ENCODE results near the gene DNAJC8. TPM values are rescaled to one million over a fixed set of nuclear protein-coding genes. Genes with fewer than 3 reads are reported as not detected.

The DNAJC8 gene
- total RNA-seq, 4 donors from 2014 or later = 48.3 to 72.2 (median 64.1) TPM

DNA sequence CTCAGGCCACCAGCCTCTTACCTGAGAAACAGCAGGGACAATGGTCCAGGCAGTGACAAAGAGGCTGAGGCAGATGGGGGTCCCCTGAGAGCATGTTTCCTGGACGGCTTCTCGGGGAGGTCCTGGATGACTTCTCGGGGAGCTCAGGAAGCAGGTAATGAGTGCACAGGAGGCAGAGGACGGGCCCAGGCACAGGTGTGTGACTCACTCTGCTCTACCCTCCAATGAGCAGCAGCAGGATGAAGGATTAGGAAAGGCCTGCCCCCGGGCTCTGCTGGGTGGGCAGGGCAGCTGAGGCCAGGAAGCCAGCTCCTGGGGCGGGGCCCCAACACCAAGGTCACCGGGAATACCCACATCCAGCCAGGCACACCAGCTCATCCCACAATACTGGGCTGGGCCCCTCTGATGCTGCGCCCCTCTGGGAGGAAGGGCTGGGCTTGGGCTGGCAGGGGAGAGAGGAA is 39.1 kb downstream of the DNAJC8 start:
- DNase-seq (ENCODE audit: low spot score) (no peak), ATAC-seq (ENCODE audit: low FRiP score) (peak; percentile 46)
- TF ChIP-seq, protein P1, sequence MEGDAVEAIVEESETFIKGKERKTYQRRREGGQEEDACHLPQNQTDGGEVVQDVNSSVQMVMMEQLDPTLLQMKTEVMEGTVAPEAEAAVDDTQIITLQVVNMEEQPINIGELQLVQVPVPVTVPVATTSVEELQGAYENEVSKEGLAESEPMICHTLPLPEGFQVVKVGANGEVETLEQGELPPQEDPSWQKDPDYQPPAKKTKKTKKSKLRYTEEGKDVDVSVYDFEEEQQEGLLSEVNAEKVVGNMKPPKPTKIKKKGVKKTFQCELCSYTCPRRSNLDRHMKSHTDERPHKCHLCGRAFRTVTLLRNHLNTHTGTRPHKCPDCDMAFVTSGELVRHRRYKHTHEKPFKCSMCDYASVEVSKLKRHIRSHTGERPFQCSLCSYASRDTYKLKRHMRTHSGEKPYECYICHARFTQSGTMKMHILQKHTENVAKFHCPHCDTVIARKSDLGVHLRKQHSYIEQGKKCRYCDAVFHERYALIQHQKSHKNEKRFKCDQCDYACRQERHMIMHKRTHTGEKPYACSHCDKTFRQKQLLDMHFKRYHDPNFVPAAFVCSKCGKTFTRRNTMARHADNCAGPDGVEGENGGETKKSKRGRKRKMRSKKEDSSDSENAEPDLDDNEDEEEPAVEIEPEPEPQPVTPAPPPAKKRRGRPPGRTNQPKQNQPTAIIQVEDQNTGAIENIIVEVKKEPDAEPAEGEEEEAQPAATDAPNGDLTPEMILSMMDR (IDR thresholded peaks at IDR 0.05) = no peak

DNA sequence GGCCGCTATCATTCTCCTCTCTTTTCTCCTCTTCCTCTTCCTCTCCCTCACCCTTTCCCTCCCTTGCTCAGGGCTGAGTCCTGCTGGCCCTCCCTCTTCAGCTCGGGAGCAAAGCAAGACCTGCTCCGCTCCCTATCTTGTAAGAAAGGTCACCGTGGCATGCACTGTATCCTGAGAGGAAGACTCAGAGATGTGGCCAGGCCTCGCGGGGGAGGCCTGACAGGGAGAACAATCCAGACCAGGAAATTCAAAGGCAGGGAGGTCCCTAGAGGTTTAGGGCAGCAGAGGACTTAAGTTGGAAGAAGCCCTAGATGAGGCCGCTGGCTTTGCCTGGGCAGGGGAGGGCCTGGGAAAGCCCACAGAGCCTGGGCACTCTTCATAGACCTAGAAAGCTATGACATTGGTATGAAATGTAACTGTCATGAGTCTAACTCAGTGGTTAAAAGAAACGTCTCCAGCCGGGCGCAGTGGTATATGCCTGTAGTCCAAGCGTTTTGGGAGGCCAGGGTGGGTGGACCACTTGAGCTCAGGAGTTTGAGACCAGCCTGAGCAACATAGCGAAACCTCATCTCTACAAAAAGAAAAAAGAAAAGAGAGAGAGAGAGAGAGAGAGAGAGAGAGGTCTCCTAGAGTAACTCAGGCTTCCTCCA is 41.7 kb downstream of the DNAJC8 start:
- TF ChIP-seq, protein P1 (IDR thresholded peaks at IDR 0.05) = no peak
- DNase-seq (ENCODE audit: low spot score) (no peak), ATAC-seq (ENCODE audit: low FRiP score) (no peak)

DNA sequence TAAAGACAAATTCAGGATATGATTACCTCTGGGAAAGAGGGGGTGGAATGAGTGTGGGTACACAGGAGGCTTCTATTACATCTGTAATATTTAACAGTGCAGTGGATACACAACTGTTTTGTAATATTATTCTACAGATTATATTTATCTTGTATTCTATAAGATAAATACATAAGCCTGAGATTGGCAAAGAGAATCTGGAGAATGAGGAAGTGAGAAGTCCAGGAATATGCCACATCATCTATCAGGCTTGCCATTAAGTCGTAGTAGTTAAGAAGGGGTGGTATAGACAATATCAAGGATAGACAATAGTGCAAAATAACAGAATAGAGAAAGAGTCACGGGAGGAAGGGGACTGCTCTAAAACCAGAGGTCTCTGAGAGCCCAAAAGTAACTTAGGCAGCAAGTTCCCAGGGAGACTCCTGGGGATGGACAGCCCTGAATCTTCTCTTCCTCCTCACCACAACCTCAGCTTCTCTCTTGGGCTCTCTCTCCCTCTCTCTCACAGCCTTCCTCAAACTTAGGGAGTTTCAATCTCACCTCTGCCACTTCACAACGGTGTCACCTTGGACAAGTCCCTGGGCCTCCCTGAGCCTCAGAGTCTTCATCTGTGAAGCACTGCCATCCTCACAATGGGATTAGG is 42.4 kb downstream of the DNAJC8 start:
- ATAC-seq (ENCODE audit: low FRiP score) (no peak), DNase-seq (ENCODE audit: low spot score) (no peak)
- TF ChIP-seq, protein P1 (IDR thresholded peaks at IDR 0.05) = no peak

DNA sequence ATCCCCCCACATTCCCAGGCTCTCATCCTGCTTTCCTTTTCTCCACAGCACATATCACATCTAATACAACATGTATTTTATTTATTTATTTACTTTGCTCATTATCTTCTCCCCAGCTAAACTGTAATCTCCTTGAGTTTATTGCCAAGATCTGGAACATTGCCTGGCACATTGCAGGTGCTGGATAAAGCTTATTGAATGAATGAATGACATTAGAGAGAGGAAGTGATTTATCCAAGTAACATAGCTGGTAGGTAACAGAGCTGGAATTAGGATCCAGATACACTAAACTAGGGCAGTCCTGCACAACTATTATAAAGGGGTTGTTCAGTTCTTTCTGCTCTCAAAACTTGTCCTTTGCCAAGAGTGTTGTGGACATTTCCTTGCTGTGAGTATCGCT is 47.8 kb downstream of the DNAJC8 start:
- TF ChIP-seq, protein P1 (IDR thresholded peaks at IDR 0.05) = no peak
- DNase-seq (ENCODE audit: low spot score) = no peak
- no peak for ATAC-seq (ENCODE audit: low FRiP score)

DNA sequence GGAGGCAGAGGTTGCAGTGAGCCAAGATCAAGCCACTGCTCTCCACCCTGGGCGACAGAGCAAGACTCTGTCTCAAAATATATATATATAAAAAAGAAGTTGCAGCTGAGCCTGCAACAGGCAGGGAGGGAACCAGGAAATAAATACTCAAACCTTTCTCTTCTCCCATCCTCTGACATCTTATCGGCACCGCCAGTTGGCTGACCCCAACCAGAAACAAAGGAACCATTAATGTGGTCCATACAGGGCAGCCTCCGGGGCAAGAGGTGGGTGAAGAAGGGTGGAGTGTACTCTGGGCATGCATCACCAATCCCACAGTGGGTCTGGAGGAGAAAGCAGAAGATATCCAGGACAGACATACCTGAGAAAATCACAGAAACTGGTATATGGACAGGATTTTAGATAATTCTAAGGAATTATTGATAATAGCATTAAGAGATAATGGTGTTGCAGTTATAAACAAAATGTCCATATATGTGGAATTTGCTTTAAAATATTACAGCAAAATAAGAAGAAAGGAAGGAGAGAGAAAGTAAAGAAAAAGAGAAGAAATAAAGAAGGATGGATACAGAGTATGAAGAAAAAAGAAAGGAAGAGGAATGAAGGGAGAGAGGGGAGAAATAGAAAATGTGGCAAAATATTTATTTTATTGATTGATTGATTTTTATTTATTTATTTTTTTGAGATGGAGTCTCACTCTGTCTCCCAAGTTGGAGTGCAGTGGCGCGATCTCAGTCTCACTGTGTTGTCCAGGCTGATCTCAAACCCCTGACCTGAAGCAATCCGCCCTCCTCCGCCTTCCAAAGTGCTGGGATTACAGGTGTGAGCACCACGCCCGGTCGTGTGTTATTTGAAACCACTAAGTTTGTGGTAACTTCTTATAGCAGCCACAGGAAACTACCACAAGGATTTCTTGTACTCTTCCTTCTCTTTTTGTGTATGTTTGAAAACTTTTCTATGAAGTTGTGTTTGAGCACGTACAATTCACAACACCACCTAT is 52.2 kb downstream of the DNAJC8 start:
- ATAC-seq (ENCODE audit: low FRiP score) (no peak), DNase-seq (ENCODE audit: low spot score) (no peak)
- TF ChIP-seq, protein P1 (IDR thresholded peaks at IDR 0.05) = no peak

DNA sequence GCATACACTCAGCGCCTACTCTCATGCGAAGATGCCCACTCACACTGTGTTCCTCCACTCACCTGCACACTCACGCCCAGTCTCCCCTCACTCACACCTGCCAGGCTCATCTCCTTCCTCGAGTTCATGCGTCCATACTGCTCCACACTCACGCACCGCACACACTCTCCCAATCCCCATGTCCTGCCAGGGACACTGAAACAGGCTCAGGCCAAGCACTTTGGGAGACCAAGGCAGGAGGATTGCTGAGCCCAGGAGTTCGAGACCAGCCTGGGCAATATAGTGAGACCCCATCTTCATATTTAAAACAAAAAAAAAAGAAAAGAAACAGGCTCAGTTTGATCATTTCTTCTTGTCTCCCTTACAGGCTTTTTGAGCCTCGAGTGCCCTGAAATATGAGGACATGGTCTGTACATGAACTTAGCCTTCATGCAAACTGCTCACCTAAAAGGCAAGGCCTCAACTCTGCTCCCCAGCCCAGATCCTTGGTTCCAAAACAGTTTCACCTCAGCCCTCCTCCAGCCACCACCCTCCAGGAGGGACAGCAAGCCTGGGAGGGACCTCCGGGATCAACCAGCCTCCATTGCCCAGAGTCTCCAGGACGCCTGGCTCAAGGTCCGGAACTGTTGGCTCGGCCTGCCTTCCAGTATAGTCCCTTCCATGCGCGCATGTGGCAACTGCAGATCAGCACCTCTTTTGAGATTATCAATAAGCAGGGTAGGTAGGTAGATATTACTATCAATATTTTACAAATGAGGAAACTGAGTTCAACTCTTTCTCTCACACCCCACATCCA is 53.9 kb downstream of the DNAJC8 start:
- ATAC-seq (ENCODE audit: low FRiP score) = no peak
- DNase-seq (ENCODE audit: low spot score) = no peak
- TF ChIP-seq, protein P1 (IDR thresholded peaks at IDR 0.05) = no peak
